ENCODE data around the gene KATNA1.

Gene KATNA1

GRCh38 chr6:149600508-149600907 lies 48.0 kb downstream of the KATNA1 start:
- DNase-seq = no peak

- DNase-seq = no peak
Measured at GRCh38 chr6:149593408-149593807, 55.1 kb downstream of the KATNA1 start.

GRCh38 chr6:149592983-149593382 lies 55.5 kb downstream of the KATNA1 start:
- no peak for DNase-seq

- no peak for DNase-seq
Measured at GRCh38 chr6:149586149-149586548, 62.4 kb downstream of the KATNA1 start.

- DNase-seq = no peak
Measured at GRCh38 chr6:149581349-149581748, 67.2 kb downstream of the KATNA1 start.

- DNase-seq = no peak
Measured at GRCh38 chr6:149580880-149581279, 67.6 kb downstream of the KATNA1 start.

- DNase-seq = no peak
Measured at GRCh38 chr6:149567945-149568585, 80.4 kb downstream of the KATNA1 start.

- DNase-seq = no peak
Measured at GRCh38 chr6:149567194-149567586, 81.3 kb downstream of the KATNA1 start.

GRCh38 chr6:149566410-149567193 lies 81.9 kb downstream of the KATNA1 start:
- DNase-seq = peak; percentile 68

- DNase-seq = peak; percentile 96
Measured at GRCh38 chr6:149565527-149566409, 82.7 kb downstream of the KATNA1 start, which contains the start of gene GINM1. Gene GINM1, plus strand, starts transcription at chr6:149566375. Its CDS starts 40 bp downstream, at chr6:149566415.

GRCh38 chr6:149563928-149564325 lies 84.6 kb downstream of the KATNA1 start:
- no peak for DNase-seq

GRCh38 chr6:149563203-149563927 lies 85.1 kb downstream of the KATNA1 start:
- DNase-seq = no peak

GRCh38 chr6:149560736-149561135 lies 87.8 kb downstream of the KATNA1 start:
- peak; percentile 17 for DNase-seq

GRCh38 chr6:149559389-149559788 lies 89.1 kb downstream of the KATNA1 start:
- no peak for DNase-seq

GRCh38 chr6:149558029-149558428 lies 90.5 kb downstream of the KATNA1 start:
- no peak for DNase-seq

- DNase-seq = no peak
Measured at GRCh38 chr6:149551920-149552319, 96.6 kb downstream of the KATNA1 start.

GRCh38 chr6:149545754-149546471 lies 102.6 kb downstream of the KATNA1 start, which contains the start of gene PPIL4:
Gene PPIL4, minus strand, starts transcription at chr6:149546043. Its CDS starts 38 bp downstream, at chr6:149546005.
- peak; percentile 97 for DNase-seq

GRCh38 chr6:149545258-149545753 lies 103.2 kb downstream of the KATNA1 start:
- DNase-seq = peak; percentile 65
